ENCODE data around the gene MYL12B.

Gene MYL12B

GRCh38 chr18:3250237-3251107 lies 11.5 kb upstream of the MYL12B start:
- peaks cover 67% of the 10 kb centered on the region for H3K4me1 Mint-ChIP-seq
- no peaks in the 10 kb centered on the region for H3K27me3 Mint-ChIP-seq
- peaks cover 22% of the 10 kb centered on the region for H3K36me3 Mint-ChIP-seq
- H3K4me3 Mint-ChIP-seq, result peak overlapping the region; percentile 84
- peak overlapping the region; percentile 100 for H3K27ac Mint-ChIP-seq
- no peaks in the 10 kb centered on the region for H3K9me3 Mint-ChIP-seq

- Mint-ChIP-seq H3K4me1 (peaks cover 67% of the 10 kb centered on the region), H3K9me3 (no peaks in the 10 kb centered on the region), H3K36me3 (peaks cover 26% of the 10 kb centered on the region), H3K27me3 (no peaks in the 10 kb centered on the region), H3K4me3 (peak overlapping the region; percentile 63), H3K27ac (peak overlapping the region; percentile 79)
Observed at GRCh38 chr18:3251249-3251962, 10.5 kb upstream of the MYL12B start.

- Mint-ChIP-seq H3K27me3 (no peaks in the 10 kb centered on the region), H3K4me1 (peaks cover 71% of the 10 kb centered on the region), H3K36me3 (peaks cover 28% of the 10 kb centered on the region), H3K4me3 (peak overlapping the region; percentile 63), H3K27ac (peak overlapping the region; percentile 79), H3K9me3 (no peaks in the 10 kb centered on the region)
Observed at GRCh38 chr18:3251963-3252277, 10.0 kb upstream of the MYL12B start.

GRCh38 chr18:3252843-3253242 lies 9.1 kb upstream of the MYL12B start:
- Mint-ChIP-seq H3K36me3 (peaks cover 35% of the 10 kb centered on the region), H3K4me3 (peak overlapping the region; percentile 66), H3K27me3 (no peaks in the 10 kb centered on the region), H3K9me3 (no peaks in the 10 kb centered on the region), H3K4me1 (peaks cover 80% of the 10 kb centered on the region), H3K27ac (peak overlapping the region; percentile 92)

- Mint-ChIP-seq H3K36me3 (peaks cover 34% of the 10 kb centered on the region), H3K27me3 (no peaks in the 10 kb centered on the region), H3K27ac (peak overlapping the region; percentile 80), H3K4me3 (no peak overlapping the region), H3K4me1 (peaks cover 93% of the 10 kb centered on the region), H3K9me3 (no peaks in the 10 kb centered on the region)
Observed at GRCh38 chr18:3254725-3255124, 7.2 kb upstream of the MYL12B start.

GRCh38 chr18:3255611-3256165 lies 6.2 kb upstream of the MYL12B start:
- Mint-ChIP-seq H3K4me1 (peaks cover 93% of the 10 kb centered on the region), H3K27me3 (no peaks in the 10 kb centered on the region), H3K9me3 (no peaks in the 10 kb centered on the region), H3K27ac (peak overlapping the region; percentile 94), H3K36me3 (peaks cover 31% of the 10 kb centered on the region), H3K4me3 (peak overlapping the region; percentile 44)

GRCh38 chr18:3256693-3257626 lies 5.0 kb upstream of the MYL12B start:
- Mint-ChIP-seq H3K36me3 (peaks cover 31% of the 10 kb centered on the region), H3K4me1 (peaks cover 89% of the 10 kb centered on the region), H3K27ac (peak overlapping the region; percentile 95)

GRCh38 chr18:3257627-3258120 lies 4.3 kb upstream of the MYL12B start:
- no peaks in the 10 kb centered on the region for H3K27me3 Mint-ChIP-seq

More at GRCh38 chr18:3256693-3257626, 5.0 kb upstream of the MYL12B start:
- no peaks in the 10 kb centered on the region for H3K27me3 Mint-ChIP-seq
- H3K4me3 Mint-ChIP-seq, result no peak overlapping the region
- H3K9me3 Mint-ChIP-seq, result no peaks in the 10 kb centered on the region

GRCh38 chr18:3260995-3261372 lies 949 bp upstream of the MYL12B start:
- no peaks in the 10 kb centered on the region for H3K9me3 Mint-ChIP-seq
- peak overlapping the region; percentile 95 for H3K4me3 Mint-ChIP-seq
- peaks cover 81% of the 10 kb centered on the region for H3K4me1 Mint-ChIP-seq
- no peaks in the 10 kb centered on the region for H3K27me3 Mint-ChIP-seq
- peaks cover 15% of the 10 kb centered on the region for H3K36me3 Mint-ChIP-seq
- peak overlapping the region; percentile 99 for H3K27ac Mint-ChIP-seq

More at GRCh38 chr18:3257627-3258120, 4.3 kb upstream of the MYL12B start:
- H3K36me3 Mint-ChIP-seq, result peaks cover 31% of the 10 kb centered on the region
- H3K9me3 Mint-ChIP-seq, result no peaks in the 10 kb centered on the region
- no peak overlapping the region for H3K4me3 Mint-ChIP-seq
- H3K4me1 Mint-ChIP-seq, result peaks cover 83% of the 10 kb centered on the region
- peak overlapping the region; percentile 95 for H3K27ac Mint-ChIP-seq

GRCh38 chr18:3262234-3263131 lies 550 bp downstream of the MYL12B start:
- H3K27me3 Mint-ChIP-seq, result no peaks in the 10 kb centered on the region
- H3K4me1 Mint-ChIP-seq, result peaks cover 82% of the 10 kb centered on the region
- H3K27ac Mint-ChIP-seq, result peak overlapping the region; percentile 88
- no peaks in the 10 kb centered on the region for H3K9me3 Mint-ChIP-seq
- peaks cover 6% of the 10 kb centered on the region for H3K36me3 Mint-ChIP-seq
- H3K4me3 Mint-ChIP-seq, result peak overlapping the region; percentile 95

GRCh38 chr18:3263132-3263700 lies 1.3 kb downstream of the MYL12B start:
- Mint-ChIP-seq H3K27ac (peak overlapping the region; percentile 88), H3K36me3 (peaks cover 2% of the 10 kb centered on the region), H3K4me1 (peaks cover 80% of the 10 kb centered on the region), H3K4me3 (peak overlapping the region; percentile 95), H3K9me3 (no peaks in the 10 kb centered on the region), H3K27me3 (no peaks in the 10 kb centered on the region)

GRCh38 chr18:3264362-3264761 lies 2.4 kb downstream of the MYL12B start:
- H3K27ac Mint-ChIP-seq, result peak overlapping the region; percentile 44
- H3K9me3 Mint-ChIP-seq, result no peaks in the 10 kb centered on the region
- H3K4me1 Mint-ChIP-seq, result peaks cover 81% of the 10 kb centered on the region
- H3K36me3 Mint-ChIP-seq, result peaks cover 2% of the 10 kb centered on the region
- H3K4me3 Mint-ChIP-seq, result peak overlapping the region; percentile 95
- H3K27me3 Mint-ChIP-seq, result no peaks in the 10 kb centered on the region

GRCh38 chr18:3265564-3266033 lies 3.7 kb downstream of the MYL12B start:
- H3K36me3 Mint-ChIP-seq, result no peaks in the 10 kb centered on the region
- H3K4me3 Mint-ChIP-seq, result peak overlapping the region; percentile 70
- H3K4me1 Mint-ChIP-seq, result peaks cover 81% of the 10 kb centered on the region
- no peaks in the 10 kb centered on the region for H3K27me3 Mint-ChIP-seq
- peak overlapping the region; percentile 91 for H3K27ac Mint-ChIP-seq
- no peaks in the 10 kb centered on the region for H3K9me3 Mint-ChIP-seq
